CD4-positive, alpha-beta T cell treated with Interferon gamma for 1 hour (primary cell): ENCODE measurements around the gene NYAP2.
A peak's percentile ranks its signal among the peaks of the same experiment; 100 is the strongest.

Experiments used
- DNase-seq: peaks from one replicate; pipeline ENCODE4 v3.0.0-alpha.2; 2020

Gene NYAP2

DNA sequence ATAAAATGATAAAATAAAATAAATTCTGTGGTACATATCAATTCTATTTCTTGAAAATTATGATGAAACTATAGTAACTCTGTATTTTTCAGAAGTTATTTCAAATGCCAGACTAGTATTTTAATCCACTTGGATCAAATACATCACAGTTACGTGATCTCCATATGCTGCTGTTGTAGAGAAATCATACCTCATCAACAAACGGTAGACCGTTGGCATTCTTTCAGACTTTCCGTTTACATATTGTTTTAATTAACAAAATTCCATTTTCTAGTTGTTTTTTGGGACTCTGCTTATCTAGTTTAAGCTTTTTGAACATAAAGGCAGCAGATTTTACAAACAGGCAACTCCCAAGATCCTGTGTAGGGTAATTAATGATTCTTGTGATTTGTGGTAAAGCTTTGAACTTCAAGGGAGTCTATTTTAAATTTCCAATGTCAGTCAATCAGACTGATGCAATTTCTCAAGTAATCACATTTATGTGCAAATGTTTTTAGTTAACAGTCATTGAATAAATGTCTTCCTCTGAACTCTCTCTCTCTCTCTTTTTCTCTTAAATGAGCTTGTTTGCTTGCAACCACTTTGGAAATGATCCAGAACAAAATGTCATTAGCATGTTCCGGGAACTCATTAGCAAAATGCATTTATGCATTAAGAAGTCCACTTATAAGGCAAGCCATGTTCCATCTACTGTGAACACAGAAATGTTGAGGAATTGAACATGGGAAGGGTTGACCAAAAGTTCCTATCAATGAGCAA lies 31.8 kb downstream of the NYAP2 start:
- DNase-seq: no peak

DNA sequence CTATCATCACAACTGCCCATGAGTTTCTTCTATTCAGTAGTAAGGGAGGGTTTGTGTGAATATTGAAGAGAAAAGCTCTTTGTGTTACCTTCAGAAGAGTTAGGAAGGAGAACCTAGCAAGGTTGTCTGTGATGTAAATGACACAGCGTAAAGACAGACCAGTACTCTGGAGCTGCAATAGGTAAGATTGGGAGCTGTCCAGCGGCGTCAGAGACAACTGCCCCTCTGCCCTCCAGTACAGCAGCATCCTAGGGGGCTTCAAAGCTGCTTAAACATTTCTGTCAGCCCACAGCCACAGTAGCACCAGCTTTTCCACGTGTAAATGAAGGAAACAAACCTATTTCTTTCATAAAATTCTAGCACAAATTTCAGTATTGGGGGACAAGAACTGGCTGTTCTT lies 34.5 kb downstream of the NYAP2 start:
- DNase-seq: no peak

DNA sequence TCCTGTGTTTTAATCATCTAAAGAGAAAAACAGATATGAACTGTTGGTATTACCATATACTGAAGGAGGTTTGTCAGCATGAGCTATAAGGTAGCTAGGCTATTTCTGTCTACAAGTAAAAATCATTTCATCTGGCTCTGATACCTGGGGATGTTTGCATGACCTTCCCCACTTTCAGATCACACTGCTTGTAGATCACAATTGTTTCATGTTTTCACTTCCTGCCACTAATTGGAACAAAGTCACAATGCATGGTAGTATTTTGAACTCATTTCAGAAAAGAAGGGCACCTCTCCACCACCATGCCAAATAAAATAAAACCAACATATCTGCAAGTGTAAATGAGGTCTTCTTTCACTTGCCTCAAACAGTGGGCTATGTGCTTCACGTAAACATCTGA lies 37.8 kb downstream of the NYAP2 start:
- DNase-seq: no peak

DNA sequence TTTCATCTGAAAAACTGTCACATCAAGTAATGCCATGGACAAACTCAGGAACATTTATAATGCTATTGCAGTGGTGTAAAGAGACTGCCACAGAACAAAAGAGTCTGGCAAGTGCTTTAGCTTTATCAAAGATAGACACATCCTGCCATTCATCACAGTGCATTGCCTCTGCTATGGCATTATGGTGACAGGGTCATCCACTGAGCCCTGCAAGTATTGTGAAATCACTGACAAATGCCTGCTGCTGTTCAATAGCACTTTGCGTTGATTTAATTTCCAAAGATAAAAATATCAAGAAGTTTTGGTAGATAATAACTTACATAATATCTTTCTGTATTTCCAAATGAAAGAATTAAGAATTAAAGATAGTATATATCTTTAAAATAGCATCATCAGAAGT lies 38.7 kb downstream of the NYAP2 start:
- DNase-seq: no peak

DNA sequence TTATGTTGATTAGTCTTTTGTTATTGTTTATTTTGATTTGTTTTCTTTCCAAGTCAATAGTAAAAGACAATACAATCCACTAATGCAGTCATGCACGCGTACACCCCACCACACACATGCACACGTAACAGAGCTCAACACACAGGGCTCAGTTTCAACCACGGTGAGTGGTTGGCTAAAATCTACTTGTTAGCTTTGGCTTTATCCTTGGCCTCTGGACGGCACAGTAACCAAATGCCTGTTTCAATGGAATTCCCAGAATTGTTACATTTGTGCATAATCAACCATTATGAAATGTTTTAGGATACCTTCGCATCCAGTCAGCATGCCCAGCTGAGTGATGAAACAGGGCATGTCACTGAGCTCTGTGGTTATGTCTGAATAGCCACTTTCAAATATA lies 53.2 kb downstream of the NYAP2 start:
- no peak for DNase-seq

DNA sequence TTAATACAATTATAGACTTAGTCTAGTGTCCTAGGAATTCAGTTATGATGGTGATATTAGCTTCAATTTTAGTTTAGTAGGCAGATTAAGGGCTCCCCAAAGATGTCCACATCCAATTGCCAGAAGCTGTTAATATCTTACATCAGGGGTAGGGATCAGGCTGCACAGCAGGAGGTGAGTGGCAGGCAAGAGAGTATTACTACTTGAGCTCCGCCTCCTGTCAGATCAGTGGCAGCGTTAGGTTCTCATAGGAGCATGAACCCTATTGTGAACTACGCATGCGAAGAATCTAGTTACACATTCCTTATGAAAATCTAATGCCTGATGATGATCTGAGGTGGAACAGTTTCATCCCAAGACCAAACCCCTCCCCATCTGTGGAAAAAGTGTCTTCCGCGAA lies 54.9 kb downstream of the NYAP2 start:
- DNase-seq: no peak

DNA sequence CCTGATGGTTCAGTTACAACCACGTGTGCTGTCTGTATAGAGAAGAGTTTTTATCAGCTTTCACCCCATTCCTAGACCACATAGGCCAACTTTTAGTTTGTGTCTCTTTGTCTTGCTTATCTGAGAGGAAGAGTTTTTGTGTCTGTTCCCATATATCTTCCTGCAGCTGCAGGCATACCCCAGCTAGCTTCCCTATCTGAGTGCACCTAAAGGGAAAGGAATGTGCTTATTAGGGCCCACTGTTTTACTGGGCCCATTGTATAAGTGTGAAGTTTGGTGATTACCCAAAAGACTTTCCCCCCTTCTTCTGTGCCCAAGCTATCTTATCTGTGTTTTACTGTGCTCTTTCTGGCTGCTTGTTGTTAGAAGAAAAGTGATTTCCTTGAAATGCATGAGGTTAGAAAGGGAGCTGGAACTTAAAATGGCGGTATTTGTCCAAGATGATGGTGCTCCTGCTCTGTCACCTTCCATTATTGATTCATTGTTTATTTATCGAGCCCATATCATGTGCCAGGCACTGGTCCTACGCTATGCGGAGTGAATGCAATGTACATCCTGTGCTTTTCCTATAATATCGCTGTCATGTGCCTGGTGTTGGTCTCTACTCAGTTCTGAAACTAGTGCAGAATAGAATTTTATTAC lies 57.2 kb downstream of the NYAP2 start:
- no peak for DNase-seq

DNA sequence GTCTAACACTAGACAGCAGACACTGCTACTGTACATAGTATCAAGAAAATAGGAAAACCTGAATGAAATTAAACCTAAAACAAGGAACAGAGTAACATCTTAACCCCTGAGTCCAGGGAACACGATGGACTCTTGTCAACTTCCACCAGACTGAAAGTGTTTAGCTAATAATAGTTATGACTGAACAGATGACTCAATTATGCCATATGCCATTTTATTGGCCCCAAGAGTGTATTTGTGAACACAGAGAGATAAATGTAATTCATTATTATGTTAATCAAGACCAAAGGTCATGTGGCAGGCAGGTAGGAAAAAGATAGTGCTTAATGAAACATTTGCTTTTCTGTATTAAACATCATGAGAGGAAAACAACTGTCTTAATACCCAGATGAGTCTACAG lies 58.0 kb downstream of the NYAP2 start:
- DNase-seq: no peak

DNA sequence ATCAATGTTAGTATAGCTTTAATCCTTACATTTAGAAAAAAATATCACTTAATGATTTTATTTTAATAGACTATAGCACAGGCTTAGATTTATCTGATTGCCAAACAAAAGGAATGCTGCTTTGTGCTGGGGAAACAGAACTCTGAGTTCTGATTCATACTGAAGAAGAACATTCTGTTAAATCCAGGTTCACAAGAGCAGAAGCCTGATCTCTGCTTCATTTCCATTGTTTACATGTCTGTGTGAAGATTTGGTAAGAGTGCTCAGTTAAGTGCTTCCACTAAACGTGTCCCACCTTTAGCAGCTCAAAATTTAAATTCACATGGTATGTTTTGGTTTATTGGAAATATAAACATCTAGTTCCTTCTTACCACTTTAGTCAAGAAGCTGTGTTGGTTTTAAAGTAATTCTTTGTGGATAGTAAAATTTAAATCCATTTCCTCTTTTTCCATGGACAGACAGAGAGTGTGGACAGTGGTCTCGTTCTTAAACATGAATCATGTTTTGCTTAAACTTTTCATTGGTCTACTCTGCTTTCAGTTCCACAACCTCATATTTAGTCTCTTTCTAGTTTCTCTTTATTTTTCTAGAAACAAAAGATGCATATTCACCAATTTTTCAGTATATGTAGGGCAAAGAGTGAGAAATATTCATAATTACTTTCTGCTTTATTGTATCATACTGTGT lies 59.1 kb downstream of the NYAP2 start:
- DNase-seq: no peak

DNA sequence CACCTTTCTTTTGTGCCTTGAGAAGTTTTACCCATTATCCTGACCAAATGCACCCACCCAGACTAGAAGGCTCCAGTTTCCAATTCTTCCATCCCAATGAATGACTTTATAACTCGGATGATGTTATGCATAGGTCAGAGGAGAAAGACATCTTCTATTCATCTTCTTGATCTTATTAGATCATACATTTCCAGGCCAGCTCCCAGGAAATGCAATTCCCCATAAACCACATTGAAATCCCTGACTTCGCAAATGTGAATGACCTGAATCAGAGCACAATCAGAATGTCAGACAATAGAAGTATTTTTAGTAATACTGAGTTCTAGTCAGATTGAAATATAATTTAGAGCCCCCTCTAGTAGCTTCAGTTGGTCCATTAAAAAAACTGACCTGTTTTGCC lies 62.9 kb downstream of the NYAP2 start:
- no peak for DNase-seq

DNA sequence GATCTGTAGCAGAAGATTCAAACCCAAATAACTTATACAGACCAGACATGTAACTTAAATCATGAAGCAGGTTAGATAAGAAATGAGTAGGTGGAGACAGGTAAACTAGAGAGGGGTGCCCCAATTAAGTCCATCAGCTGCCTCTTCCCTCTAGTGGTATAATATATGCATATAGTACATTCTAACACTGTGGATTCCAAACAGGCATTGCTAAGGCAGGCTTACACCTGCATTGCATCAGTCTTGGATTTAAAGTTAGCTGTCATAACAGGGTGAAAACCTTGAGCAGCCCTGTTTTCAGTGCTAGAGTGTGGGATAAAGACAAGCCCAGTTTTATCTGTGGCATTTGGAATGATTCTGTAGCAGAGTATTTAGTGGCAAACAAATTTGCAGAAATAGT lies 63.4 kb downstream of the NYAP2 start:
- no peak for DNase-seq

DNA sequence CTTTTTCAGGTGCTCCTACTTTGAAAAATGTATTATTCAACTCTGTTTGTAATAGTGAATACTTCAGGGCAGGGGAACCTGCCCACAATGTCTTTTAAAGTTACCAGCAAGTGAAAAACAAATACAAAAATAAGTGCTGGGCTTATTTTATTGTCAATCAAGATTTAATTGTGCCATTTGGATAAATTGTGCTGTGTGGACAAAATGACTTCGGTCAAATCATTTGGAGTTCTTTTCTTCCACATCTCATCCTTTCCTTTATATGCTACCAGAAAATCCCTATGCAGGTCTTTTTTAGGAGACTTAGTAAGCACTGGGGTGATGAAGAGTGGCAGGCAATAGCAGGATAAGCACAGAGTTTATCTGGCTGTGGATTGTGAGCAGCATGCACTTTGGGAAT lies 63.9 kb downstream of the NYAP2 start:
- no peak for DNase-seq

DNA sequence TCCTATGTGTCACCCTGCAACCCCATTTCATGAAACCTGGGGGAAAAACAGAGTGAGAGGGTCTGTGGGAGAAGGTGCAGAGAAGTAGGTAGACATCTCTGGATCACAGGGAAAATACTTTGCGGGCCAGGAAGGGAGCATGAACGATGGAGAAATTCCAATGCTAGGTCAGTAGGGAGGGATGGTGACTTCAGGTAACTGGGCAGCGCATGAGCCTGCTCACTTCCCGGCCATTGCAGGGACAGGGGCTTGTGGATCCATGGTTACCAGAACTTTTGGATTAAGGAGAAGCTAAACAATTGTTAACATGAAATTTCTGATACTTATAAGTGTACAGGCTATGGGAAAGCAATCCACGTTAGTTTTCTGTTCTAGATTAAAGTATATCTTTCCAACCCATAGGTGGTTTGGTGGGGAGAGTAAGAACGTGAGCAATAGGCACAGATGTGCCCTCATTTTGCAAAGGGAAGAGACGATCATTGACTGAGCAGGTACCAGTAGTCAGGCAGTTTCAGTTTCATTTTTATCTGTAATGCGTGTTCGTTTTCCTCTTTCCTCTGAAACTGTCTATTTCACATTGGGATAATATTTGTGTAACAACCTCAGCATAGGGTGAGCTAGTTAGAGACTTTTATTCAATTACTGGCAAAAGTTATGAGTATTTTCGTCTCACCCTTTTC lies 65.0 kb downstream of the NYAP2 start:
- DNase-seq: peak; percentile 1

DNA sequence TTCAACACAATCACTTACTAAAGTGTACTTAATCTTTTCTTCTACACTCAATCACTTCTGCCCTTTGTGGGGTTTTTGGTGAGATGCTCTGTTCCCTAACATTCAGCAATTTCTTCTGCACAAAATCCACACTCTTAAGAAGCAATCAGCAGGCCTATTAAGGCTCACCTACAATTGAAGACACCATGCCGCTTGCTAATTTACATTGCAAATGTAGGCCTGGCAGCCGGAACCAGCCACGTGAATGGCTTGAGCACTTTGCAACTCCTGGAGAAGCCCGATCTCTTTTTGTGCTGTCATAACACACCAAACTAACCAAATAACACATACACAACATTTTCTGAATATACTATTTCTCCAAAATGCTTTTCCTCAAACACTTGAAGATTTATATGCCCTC lies 66.3 kb downstream of the NYAP2 start:
- no peak for DNase-seq

DNA sequence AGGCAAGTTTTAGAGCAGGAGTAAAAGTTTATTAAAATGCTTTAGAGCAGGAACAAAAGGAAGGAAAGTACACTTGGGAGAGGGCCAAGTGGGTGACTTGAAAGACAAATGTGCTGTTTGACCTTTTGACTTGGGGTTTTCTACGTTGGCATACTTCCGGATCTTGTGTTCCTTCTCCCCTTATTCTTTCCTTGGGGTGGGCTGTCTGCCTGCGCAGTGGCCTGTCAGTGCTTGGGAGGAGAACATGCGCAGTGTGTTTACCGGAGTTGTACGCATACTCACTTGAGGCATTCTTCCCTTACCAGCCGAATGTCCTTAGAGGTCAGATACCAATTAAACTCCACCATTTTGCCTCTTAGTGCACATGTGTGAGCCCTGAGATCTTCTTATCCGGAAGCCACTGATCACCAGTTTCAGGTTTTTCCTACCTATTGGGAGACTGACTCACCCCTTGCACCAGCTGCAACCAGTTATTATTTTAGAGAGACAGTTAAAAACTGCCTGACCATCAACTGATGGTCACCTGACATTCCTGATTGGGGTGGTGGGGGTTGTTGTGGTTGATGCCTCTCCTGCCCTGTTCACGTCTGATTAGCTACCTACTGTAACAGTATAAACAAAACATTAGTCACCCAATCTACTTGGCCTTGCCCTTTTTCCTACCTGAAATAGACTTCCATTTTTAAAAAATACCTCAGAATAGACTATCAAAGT lies 67.5 kb downstream of the NYAP2 start:
- DNase-seq: no peak

DNA sequence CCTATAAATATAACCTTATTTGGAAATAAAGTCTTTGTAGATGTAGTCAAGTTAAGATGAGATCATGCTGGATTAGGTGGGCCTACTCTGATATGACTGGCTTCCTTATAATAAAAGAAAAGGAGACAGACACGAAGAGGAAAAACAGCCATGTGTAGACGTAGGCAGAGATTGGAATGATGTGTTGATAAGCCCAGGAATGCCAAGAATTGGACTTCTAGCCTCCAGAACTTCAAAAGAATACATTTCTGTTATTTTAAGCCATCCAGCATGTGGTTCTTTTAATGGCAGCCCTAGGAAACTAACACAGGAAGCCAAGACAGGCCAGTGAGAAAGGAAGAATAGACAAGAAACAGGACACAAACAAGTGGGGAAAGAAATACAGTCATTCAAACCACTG lies 68.6 kb downstream of the NYAP2 start:
- DNase-seq: no peak

DNA sequence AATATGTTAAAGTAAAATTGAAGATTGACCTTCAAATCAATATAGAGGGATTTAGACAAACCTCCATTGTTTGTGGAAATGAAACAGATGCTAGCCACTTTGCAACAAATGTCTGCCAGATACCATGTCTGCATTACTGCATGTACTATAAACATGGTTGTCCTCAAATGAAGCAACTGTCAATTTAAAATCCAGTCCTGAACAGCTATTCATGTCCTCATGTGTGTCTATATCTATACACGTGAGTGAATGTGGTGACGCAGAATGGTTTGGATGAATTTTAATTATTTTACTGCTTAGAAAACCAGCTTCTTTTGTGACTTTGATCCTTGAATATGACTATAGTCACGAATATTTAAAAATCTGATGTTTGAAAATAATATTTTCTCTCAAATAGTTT lies 71.5 kb downstream of the NYAP2 start:
- DNase-seq: no peak

DNA sequence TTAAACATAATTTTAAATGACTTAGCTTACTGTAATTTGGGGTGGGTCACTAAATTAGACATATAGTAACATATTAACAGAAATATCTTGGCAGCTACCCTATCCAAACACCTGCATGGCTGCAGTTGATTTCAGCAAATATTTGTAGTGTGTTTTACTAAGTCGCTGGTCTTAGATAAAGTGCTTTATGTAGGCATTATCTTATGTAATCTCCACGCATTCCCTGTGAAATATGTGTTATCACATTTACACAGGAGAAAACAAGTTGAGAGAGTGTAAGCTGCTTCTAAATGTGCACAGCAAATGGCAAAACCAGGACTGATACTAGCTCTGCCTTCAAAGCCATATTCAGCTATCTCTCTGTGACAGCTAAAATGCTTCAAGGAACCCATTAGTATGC lies 72.0 kb downstream of the NYAP2 start:
- DNase-seq: no peak

DNA sequence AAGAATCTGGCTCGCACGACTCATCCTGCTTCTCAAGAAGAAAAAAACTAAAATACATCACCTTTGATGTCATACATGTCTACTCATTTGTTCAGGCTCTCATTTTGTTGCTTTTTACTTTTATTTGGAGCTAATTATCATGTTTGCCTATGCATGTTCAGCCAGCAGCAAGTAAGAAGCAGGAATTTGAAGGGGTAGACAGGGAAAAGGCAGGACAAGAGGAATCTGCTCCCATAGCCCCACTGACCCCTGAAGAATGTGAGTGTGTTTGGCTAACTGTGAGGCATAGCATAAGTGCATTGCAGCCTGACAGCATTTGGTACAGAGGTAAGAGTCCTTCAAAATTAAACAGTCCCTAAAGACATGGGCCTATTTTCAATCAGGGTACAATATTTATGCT lies 72.7 kb downstream of the NYAP2 start:
- DNase-seq: no peak

DNA sequence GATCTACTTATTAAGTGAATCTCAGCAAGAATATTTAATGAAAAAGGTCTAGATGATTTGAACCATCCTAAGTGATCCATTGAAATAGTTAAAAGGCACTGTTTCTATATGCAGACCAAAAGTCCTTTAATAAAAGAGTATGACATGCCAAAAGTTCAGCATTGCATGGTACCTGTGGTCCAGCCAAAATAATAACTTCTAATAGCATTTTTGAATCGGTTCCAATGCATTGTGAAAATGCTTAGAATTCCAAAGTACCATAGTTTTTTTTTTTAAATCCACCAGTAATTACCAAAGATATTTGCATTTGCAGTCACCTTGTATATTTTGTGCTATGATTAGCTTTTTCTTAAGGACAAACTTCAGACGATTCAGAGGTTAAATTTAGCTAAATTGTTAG lies 79.9 kb downstream of the NYAP2 start:
- DNase-seq: no peak

DNA sequence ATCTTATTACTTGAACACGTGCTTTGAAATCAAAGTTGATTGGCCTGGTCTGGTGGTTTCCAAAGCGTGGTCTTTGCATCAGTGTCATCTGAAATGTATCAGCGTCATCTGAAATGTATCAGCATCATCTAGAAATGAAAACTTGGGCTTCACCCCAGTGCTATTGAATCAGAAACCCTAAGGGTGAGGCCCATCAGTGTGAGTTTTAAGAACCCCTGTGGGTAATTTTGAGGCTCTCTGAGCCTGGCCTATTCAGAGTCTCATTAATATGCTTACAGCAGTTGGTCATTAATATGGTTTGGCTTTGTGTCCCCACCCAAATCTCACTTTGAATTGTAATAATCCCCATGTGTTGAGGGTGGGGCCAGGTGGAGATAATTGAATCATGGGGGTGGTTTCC lies 85.2 kb downstream of the NYAP2 start:
- no peak for DNase-seq

DNA sequence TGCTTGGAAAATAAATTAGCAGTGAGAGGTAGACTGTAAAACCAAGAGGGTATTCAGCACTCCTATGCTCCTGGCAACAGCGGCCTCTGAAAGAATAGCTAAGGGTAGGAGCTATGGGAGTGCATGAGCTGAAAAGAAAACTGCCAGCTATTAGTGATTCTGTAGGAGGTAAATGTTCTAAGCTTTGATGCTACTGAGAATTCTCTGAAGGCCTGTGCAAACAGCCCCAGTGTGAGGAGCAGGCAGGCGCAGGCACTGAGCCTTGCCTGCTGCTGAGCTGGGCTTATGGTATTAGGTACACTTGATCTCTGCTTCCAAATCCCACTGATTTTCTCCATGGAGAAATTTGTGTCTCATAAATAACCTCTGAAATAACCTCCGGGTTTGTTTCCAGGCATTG lies 86.7 kb downstream of the NYAP2 start:
- DNase-seq: no peak

DNA sequence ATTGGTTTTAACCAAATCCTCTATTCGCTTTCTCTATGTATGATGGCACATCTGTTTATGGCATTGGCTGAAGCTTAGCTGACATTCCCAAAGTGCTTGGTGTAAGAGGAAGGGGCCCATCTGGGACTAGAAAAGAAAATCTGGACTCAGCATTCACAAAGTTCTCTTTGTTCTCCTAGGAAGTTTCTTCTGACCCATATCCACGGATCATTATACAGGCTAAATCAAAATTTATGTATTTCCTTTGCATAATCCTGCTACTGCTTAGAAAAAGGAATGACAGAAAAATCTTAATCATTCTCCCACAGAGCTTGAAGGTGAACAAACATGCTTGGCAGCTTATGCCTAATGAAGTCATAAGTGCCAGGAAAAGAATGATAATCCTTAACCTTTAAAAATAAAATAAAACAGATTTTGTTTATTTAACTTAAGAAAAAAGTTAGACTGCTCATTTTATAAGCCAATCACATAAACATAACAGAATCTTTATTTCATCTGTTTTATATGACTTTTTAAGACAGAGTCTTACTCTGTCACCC lies 88.4 kb downstream of the NYAP2 start:
- no peak for DNase-seq
